WERI-Rb-1 (cell line): ENCODE measurements around the gene TEPSIN.

Source experiments
- DNase-seq: peaks from one replicate; pipeline ENCODE4 v3.0.0-alpha.2; 2020
- H3K27ac ChIP-seq: fragments of 250-450 bp; sonication (Bioruptor Pico); 2 replicates; pipeline ENCODE4 v1.5.1; 2020; ENCODE audit warnings: mild to moderate bottlenecking, moderate library complexity
- H3K27me3 ChIP-seq: fragments of 250-450 bp; sonication (Bioruptor Pico); 2 replicates; pipeline ENCODE4 v1.5.1; 2021; ENCODE audit warnings: mild to moderate bottlenecking, low read depth, moderate library complexity; ENCODE audit not compliant: insufficient read depth, severe bottlenecking
- H3K36me3 ChIP-seq: fragments of 250-450 bp; sonication (Bioruptor Pico); 2 replicates; pipeline ENCODE4 v1.5.1; 2020; ENCODE audit warnings: mild to moderate bottlenecking, moderate library complexity
- H3K4me3 ChIP-seq: 2 replicates; pipeline ENCODE4 v1.5.1; 2011; ENCODE audit warnings: low read depth, mild to moderate bottlenecking, control low read depth, low read length
- H3K9me3 ChIP-seq: fragments of 250-450 bp; sonication (Bioruptor Pico); 2 replicates; pipeline ENCODE4 v1.5.1; 2021; ENCODE audit warnings: mild to moderate bottlenecking, moderate library complexity; ENCODE audit not compliant: severe bottlenecking
- TF ChIP-seq, protein P1 (sequence below): IDR thresholded peaks from 2 replicates; pipeline ENCODE4 v1.5.1; 2011; ENCODE audit warnings: low read depth, mild to moderate bottlenecking, control low read depth, inconsistent platforms, low read length

TEPSIN gene

DNA sequence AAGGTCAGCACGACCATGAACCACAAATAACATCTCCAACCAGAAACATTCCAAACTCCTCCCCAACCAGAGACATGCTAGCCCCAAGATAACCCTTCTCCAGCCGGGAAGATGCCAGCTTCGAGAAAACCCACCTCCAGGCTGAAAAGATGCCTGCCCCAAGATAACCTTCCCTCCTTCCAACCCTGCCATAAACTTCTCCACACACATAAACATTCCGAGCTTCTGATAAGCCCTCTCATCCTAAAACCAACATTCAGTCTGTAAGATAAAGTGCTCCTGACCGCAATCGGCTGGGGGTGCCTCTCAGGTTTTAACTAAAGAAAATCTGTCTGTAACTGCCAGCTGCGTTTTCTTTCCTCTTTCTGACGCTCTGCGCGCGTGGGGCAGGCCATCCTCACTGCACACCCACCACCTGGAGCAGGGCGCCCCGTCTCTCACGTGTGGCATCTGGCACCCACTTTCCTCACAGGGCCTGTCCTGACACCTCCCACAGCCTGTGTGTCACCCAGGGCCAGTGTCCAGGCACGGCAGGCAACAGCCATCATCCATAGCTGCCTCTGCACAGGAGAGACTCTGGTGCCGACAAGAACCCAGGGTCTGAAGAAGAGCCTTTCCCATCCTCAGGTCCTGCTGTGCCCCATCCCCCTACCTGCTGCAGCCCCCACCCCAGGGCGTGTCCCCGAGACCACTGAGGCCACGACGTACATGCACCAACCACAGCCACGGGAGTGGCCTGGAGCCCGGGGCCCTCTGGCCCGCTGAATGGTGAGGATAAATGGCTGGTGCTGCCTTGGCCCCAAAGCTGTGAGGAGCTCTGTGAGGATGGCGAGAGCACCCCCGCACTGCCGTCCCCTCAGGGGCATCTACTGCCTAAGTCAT lies 3.7 kb downstream of the TEPSIN start:
- peaks cover 35% of the 10 kb centered on the region for H3K36me3 ChIP-seq
- H3K4me3 ChIP-seq: no peak overlapping the region
- no peaks in the 10 kb centered on the region for H3K9me3 ChIP-seq
- TF ChIP-seq, protein P1, sequence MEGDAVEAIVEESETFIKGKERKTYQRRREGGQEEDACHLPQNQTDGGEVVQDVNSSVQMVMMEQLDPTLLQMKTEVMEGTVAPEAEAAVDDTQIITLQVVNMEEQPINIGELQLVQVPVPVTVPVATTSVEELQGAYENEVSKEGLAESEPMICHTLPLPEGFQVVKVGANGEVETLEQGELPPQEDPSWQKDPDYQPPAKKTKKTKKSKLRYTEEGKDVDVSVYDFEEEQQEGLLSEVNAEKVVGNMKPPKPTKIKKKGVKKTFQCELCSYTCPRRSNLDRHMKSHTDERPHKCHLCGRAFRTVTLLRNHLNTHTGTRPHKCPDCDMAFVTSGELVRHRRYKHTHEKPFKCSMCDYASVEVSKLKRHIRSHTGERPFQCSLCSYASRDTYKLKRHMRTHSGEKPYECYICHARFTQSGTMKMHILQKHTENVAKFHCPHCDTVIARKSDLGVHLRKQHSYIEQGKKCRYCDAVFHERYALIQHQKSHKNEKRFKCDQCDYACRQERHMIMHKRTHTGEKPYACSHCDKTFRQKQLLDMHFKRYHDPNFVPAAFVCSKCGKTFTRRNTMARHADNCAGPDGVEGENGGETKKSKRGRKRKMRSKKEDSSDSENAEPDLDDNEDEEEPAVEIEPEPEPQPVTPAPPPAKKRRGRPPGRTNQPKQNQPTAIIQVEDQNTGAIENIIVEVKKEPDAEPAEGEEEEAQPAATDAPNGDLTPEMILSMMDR: no peak
- no peak overlapping the region for H3K27ac ChIP-seq
- H3K27me3 ChIP-seq: no peaks in the 10 kb centered on the region
- DNase-seq: no peak

DNA sequence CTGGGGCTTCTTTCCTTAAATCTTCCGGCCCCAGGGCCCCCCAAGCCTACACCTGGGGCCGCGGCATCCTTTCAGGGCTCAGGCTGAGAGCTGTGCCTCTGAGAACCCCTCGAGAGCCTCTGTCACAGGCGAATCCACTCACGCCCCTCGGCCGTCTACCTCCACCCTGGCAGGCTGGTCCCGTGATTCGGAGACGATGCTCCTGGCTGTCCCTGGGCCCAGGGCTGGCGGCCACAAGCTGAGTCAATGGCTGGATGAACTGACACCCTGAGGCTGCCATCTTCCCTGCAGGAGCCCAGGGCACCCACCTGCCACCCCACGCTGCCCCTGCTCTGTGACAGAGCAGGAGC lies 4.4 kb downstream of the TEPSIN start:
- H3K36me3 ChIP-seq: peaks cover 40% of the 10 kb centered on the region
- H3K4me3 ChIP-seq: no peak overlapping the region
- no peaks in the 10 kb centered on the region for H3K27me3 ChIP-seq
- H3K9me3 ChIP-seq: no peaks in the 10 kb centered on the region
- TF ChIP-seq, protein P1: no peak
- no peak for DNase-seq
- H3K27ac ChIP-seq: no peak overlapping the region

DNA sequence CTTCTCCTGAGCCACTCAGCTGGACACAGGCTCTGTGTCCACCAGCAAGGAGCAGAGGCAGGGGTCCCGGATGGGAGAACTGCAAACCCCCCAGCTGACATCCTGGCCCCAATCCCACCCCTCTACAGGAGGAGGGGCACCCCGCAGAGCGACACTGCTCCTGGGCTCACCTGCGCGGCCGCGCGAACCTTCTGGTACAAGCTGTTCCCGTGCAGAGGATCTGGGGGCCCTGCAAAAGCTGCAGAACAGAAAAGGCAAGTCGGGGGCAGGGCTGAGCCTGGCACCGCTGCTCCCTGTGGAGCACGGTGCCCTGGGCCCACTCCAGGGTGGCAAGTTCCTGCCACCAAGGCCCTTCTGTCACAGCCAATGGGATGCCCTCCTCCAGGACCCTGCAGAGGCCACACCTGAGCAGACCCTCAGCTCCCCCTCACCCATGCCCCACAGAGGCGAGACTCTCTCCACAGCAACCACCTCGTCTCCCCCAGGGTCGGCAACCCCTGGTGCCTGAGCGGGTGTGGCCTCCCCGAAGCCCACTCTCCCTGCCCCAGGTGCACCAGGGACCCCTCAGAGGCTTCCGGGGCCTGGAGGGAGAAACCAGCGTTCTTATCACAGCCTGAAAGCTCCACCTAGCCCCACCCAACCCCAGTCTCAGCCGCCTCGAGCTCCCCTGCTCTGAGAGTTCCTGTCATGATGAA lies 4.9 kb downstream of the TEPSIN start:
- Histone ChIP-seq H3K27ac (no peak overlapping the region), H3K9me3 (no peaks in the 10 kb centered on the region), H3K36me3 (peaks cover 36% of the 10 kb centered on the region), H3K27me3 (no peaks in the 10 kb centered on the region), H3K4me3 (no peak overlapping the region)
- TF ChIP-seq, protein P1: no peak
- no peak for DNase-seq

DNA sequence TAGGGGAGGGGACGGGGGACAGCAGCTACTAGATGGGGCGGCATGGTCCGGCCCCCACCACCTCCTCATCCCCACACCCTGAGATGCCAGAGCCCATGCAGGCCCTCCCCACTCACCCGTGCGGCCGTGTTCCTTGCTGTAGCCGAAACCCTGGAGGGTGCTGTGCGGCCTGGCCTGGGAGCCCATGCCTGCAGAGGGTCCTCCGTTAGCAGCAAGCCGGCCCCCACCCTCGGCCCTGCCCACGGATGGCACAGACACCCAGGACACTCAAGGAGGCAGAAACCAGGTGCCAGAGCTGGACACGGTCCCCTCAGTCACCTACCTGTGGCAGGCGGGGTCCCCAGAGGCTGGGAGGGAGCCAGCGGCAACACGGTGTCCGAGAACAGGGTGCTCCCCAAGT lies 5.5 kb downstream of the TEPSIN start:
- TF ChIP-seq, protein P1: no peak
- DNase-seq: no peak
- H3K9me3 ChIP-seq: no peaks in the 10 kb centered on the region
- no peak overlapping the region for H3K27ac ChIP-seq
- no peak overlapping the region for H3K4me3 ChIP-seq
- H3K36me3 ChIP-seq: peaks cover 40% of the 10 kb centered on the region
- no peaks in the 10 kb centered on the region for H3K27me3 ChIP-seq

DNA sequence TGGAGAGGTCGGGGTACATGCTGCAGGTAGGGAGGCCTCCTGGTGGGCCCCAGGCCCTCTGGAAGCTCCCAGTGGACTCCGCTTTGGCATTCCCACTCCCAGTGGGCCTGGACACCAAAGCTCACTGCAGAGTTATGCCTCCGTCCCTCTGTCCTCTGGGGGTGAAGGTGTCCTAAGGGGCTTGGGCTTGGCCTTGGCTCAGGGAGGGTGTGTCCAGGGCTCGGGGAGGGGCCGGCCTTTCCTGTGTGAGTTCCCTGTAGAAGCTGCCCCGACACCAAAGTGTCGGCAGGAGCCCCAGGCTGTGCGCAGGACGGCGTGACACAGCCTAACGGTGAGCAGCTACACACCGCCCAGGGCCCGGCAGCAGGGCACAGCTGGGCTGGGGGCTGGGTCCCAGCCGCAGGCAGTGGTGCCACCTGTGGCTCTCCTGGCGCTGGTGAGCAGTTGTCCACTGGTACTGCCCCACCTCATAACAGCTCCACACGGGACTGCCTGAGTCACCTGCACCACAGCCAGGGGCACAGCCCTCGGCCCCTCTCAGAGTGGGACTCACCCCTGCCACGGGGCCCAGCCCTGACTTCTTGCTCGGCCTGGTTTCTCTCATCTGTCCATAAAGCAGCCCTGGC lies 6.1 kb downstream of the TEPSIN start:
- TF ChIP-seq, protein P1: no peak
- Histone ChIP-seq H3K36me3 (peaks cover 40% of the 10 kb centered on the region), H3K9me3 (no peaks in the 10 kb centered on the region), H3K27ac (no peak overlapping the region), H3K27me3 (no peaks in the 10 kb centered on the region), H3K4me3 (no peak overlapping the region)
- no peak for DNase-seq
